GM21367 (cell line): ENCODE data around the gene SIRT2.
"Not testable (repeated sequence)": the region's sequence is repeated elsewhere in the genome, so short reads cannot be mapped to it uniquely, and the experiment has no call there.

Experiments used
- ATAC-seq: cut with Tn5 transposase; IDR thresholded peaks from one replicate; pipeline ENCODE4 v1.9.1; 2021; ENCODE audit not compliant: unreplicated experiment

SIRT2 gene

GRCh38 chr19:38869160-38869835 is 30.1 kb downstream of the SIRT2 start:
- ATAC-seq, result no peak

DNA sequence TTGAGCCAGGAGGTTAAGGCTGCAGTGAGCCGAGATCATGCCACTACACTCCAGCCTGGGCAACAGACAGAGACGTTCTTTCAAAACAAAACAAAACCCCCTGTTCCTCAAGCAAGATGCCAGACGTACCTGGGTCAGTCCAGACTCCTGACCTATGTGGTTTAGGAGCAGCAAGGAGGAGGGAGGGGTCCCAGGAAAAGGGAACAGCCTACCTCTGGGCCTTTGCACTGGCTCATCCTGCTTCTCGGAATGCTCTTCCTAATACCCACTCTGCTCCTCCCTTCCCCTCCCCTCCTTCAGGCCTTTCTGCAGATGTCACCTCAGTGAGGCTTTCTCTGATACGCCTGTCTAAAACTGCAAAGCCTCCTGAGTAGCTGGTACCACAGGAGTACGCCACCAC is 30.9 kb downstream of the SIRT2 start:
- no peak for ATAC-seq

- ATAC-seq, result no peak
These were observed 32.1 kb downstream of the SIRT2 start for GRCh38 chr19:38867171-38867780.

GRCh38 chr19:38862321-38863059 is 36.9 kb downstream of the SIRT2 start:
- ATAC-seq, result no peak

DNA sequence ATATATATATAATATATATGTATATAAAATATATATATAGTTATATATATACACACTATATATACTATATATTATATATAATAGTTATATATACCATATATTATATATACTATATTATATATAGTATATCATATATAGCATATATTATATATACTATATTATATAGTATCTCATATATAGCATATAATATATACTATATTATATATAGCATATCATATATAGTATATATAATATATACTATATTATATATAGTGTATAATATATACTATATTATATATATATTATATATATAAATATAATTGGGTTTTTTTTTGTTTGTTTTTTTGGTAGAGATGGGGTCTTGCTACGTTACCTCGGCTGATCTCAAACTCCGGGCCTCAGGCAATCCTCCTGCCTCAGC is 38.0 kb downstream of the SIRT2 start:
- no peak for ATAC-seq

GRCh38 chr19:38859631-38860204 is 39.7 kb downstream of the SIRT2 start:
- ATAC-seq, result not testable (repeated sequence)

DNA sequence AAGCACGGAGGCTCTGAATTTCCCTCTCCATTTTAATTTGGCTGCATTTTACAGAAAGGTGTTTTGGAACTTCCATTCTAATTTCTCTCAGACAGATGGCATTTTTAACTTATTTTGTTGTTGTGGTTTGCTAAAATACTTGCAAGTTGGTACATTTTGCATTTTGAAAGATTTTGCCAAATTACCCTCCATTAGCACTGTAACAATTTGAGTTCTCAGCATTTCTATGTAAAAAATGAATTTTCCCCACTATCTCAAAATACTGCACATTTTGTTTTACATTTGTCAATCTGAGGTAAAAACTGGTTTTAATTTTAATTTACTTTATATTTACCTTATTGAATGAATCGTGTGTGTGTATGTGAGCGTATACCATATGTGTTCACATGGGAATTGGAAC is 42.6 kb downstream of the SIRT2 start:
- ATAC-seq, result no peak

DNA sequence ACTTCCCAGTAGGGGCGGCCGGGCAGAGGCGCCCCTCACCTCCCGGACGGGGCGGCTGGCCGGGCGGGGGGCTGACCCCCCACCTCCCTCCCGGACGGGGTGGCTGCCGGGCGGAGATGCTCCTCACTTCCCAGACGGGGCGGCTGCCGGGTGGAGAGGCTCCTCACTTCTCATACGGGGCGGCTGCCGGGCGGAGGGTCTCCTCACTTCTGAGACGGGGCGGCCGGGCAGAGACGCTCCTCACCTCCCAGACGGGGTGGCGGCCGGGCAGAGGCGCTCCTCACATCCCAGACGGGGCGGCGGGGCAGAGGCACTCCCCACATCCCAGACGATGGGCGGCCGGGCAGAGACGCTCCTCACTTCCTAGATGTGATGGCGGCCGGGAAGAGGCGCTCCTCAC is 43.7 kb downstream of the SIRT2 start:
- not testable (repeated sequence) for ATAC-seq

DNA sequence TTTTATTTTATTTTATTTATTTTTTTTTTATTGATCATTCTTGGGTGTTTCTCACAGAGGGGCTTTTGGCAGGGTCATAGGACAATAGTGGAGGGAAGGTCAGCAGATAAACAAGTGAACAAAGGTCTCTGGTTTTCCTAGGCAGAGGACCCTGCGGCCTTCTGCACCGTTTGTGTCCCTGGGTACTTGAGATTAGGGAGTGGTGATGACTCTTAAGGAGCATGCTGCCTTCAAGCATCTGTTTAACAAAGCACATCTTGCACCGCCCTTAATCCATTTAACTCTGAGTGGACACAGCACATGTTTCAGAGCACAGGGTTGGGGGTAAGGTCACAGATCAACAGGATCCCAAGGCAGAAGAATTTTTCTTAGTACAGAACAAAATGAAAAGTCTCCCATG is 44.5 kb downstream of the SIRT2 start:
- not testable (repeated sequence) for ATAC-seq

DNA sequence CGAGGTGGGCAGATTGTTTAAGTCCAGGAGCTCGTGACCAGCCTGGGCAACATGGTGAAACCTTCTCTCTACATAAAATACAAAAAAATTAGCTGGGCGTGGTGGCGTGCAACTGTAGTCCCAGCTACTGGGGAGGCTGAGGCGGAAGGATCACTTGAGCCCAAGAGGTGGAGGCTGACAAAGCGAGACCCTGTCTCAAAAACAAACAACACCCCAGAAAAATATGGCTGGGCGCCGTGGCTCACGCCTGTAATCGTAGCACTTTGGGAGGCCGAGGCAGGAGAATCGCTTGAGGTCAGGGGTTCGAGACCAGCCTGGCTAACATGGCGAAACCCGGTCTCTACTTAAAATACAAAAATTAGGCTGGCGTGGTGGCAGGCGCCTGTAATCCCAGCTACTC is 46.2 kb downstream of the SIRT2 start:
- ATAC-seq, result no peak

GRCh38 chr19:38852231-38853044 is 47.0 kb downstream of the SIRT2 start:
- ATAC-seq, result no peak

DNA sequence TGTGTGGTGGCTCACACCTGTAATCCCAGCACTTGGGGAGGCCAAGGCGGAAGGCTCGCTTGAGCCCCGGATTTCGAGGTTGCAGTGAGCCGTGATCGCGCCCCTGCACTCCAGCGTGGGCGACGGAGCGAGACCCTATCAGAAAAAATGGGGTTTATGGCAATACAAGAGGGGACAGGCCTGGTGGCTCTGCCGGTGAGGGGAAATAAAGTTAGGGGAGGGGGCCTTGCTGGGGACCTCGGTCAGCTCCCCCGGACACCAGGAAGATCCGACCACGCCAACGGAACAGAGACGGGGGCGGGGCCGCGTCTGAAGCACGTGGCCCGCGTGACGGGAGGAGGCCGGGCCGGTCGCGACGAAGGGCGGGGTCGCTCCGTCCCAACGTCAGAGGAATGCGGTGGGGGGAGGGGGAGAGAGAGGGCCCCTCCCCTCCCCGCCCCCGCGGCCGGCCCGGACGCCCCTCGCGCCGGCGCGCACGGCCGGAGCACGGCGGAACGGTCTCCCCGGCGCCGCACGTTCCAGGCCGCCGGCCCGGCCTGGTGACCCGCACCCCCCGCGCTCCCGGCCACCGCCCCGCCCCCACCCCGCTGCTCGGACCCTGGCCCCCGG is 47.7 kb downstream of the SIRT2 start:
- no peak for ATAC-seq

DNA sequence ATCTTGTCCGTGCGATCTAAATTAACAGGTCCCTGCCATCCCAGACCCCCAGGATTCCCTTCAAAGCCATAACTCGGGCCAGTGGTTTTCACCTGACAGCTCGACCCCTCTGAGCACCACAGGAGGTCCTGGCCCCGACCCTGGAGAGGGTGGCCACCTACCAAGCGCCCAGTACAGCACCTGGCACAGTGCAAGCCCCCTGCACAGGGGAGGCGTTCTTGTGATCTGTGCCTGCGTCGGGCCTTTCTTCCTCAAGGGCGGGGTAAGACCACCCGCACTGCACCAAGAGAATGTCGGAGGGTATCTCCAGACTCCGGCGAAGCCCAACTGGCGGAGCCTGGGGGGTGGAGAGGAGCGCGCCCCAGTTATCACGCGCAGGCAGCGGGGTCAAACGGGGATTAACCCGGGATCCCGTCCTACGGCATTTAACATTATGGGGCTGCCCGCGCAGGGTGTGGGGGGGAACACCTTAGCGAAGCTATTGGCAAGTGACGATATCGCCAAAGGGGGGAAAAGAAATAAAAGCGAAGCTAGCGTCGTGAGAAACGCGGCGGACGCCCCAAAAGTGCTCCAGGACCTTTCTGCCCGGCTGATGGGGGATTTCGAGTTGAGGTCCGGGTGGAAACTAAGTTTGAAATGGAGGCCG is 48.3 kb downstream of the SIRT2 start:
- ATAC-seq, result no peak

- peak; percentile 55 for ATAC-seq
These were observed 48.9 kb downstream of the SIRT2 start for GRCh38 chr19:38850436-38850975.

DNA sequence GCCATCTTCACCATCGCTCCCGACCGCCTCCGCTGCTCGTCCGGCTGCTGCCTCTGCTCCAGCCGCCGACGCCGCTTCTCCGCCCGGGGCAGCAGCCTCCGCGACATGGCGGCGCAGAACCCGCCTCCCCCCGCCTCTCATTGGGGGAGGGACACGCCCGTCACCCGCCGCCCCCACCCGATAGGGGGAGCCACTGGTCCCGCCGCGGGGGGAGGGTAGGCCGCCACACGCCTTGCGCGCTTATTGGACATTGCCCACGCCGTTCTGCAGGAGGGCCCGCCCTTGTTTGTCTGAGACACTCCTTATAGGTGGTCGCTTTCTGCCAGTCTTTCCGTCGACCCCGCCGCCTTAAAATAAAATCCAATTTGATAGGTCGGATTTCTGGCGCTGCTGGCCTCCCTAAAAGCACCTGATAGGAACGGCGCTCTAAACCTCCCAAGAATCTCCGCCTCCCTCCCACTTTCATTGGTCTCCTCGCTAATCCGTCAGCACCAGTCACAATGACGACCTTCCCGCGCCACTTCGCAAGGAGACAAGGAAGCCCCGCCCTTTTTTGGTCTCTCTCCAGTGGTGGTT is 49.5 kb downstream of the SIRT2 start, which contains the start of gene HNRNPL:
HNRNPL (minus strand) TSS at position 127 of the 576 bp plus-strand sequence; CDS start at position 107, 20 bp downstream.
- peak; percentile 35 for ATAC-seq

DNA sequence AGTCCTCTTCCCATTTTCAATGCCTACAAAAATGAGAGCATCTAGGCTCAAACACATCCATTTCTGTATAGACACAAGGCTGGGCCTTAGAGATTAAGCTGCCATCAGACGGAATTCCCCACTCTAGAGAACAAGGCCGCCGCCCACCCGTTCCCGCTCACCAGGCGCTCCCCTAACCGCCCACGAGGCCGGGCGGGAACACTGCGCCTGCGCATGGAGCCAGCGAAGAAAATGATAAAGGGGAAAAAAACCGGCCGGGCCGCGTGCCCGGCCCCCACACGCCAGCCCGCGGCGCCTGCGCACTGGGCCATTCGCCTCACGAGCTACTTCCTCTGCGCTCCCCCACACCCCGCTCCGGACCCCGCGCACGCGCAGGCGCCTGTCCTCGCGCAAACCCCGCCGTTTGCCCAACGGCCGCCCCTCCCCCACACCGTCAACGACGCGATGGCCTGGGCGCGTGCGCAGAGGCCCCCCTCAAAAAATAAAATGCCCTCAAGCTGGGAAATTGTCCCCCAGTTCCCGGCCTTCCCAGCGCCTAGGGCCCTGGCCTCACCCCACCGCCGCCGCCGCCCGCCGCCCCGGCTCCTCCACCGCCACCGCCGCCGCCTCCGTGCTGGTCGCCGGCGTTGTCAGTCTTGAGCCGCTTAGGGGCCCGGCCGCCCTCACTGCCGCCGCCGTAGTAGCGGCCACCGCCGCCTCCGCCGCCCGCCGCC is 50.1 kb downstream of the SIRT2 start:
- ATAC-seq, result peak; percentile 14

- no peak for ATAC-seq
These were observed 50.9 kb downstream of the SIRT2 start for GRCh38 chr19:38848299-38849146.

- no peak for ATAC-seq
These were observed 53.3 kb downstream of the SIRT2 start for GRCh38 chr19:38846097-38846496.
